OCI-LY7 (cell line): Measurements from ENCODE around the gene HTR3A. TPM values are rescaled to one million over a fixed set of nuclear protein-coding genes. Genes with fewer than 3 reads are reported as not detected.

Source experiments
- BruUV-seq: library from RNA; stranded (reverse); fragments of 400-500 nt; replicated peaks from 2 replicates; lab custom pipeline; 2021; lab: Mats Ljungman, UMichigan
- CTCF ChIA-PET: fragments of 300-600 bp; sonication (Branson Sonifier 250); formaldehyde crosslinking; loops from one replicate; lab custom pipeline; 2022; ENCODE audit warnings: antibody characterized with exemption; ENCODE audit not compliant: unreplicated experiment; lab: Charles Lee
- POLR2A ChIA-PET: fragments of 300-600 bp; sonication (Branson Sonifier 250); formaldehyde crosslinking; loops from one replicate; lab custom pipeline; 2022; ENCODE audit warnings: antibody characterized with exemption; lab: Charles Lee
- DNase-seq: peaks from one replicate; pipeline ENCODE4 v3.0.0-alpha.2; 2015; ENCODE audit warnings: low spot score
- H2AFZ ChIP-seq: fragments of 200-600 bp; sonication (generic), shearing (Covaris generic); 2 replicates; pipeline ENCODE4 v1.6.1; 2014; ENCODE audit warnings: mild to moderate bottlenecking, antibody characterized with exemption, low read length, moderate library complexity
- H3K27ac ChIP-seq: fragments of 200-600 bp; sonication (generic); 2 replicates; pipeline ENCODE4 v1.5.1; 2014; ENCODE audit warnings: mixed run types, low read depth, mild to moderate bottlenecking, moderate library complexity, low read length, inconsistent platforms; ENCODE audit not compliant: poor library complexity, severe bottlenecking
- H3K36me3 ChIP-seq: fragments of 200-600 bp; sonication (generic); 2 replicates; pipeline ENCODE4 v1.6.1; 2014; ENCODE audit warnings: mild to moderate bottlenecking, antibody characterized with exemption, low read length, moderate library complexity, mixed read lengths; ENCODE audit not compliant: insufficient read depth
- H3K4me1 ChIP-seq: fragments of 200-600 bp; sonication (generic); 2 replicates; pipeline ENCODE4 v1.5.1; 2014; ENCODE audit warnings: mild to moderate bottlenecking, low read length; ENCODE audit not compliant: insufficient read depth, poor library complexity, severe bottlenecking
- H3K4me2 ChIP-seq: fragments of 200-600 bp; sonication (generic); 2 replicates; pipeline ENCODE4 v1.6.1; 2014; ENCODE audit warnings: mild to moderate bottlenecking, low read length
- H3K4me3 ChIP-seq: fragments of 200-600 bp; sonication (generic); 2 replicates; pipeline ENCODE4 v1.5.1; 2014; ENCODE audit warnings: mild to moderate bottlenecking, low read depth, low read length; ENCODE audit not compliant: poor library complexity, severe bottlenecking
- H3K79me2 ChIP-seq: fragments of 200-600 bp; sonication (generic); 2 replicates; pipeline ENCODE4 v1.6.1; 2016; ENCODE audit warnings: low read depth, mild to moderate bottlenecking, low read length, moderate library complexity, mixed read lengths; ENCODE audit not compliant: insufficient read depth
- H3K9me2 ChIP-seq: fragments of 200-600 bp; sonication (generic); 2 replicates; pipeline ENCODE4 v1.6.1; 2016; ENCODE audit warnings: mild to moderate bottlenecking, low read length, mixed read lengths; ENCODE audit not compliant: insufficient read depth
- H3K9me3 ChIP-seq: fragments of 200-600 bp; sonication (generic); 2 replicates; pipeline ENCODE4 v1.6.1; 2014; ENCODE audit warnings: mild to moderate bottlenecking, mixed run types, low read length, mixed read lengths
- H4K20me1 ChIP-seq: fragments of 200-600 bp; sonication (generic); 2 replicates; pipeline ENCODE4 v1.6.1; 2014; ENCODE audit warnings: mild to moderate bottlenecking, antibody characterized with exemption, low read length, moderate library complexity, mixed read lengths; ENCODE audit not compliant: insufficient read depth
- EZH2phosphoT487 ChIP-seq: fragments of 200-600 bp; sonication (generic); IDR thresholded peaks from 2 replicates; pipeline ENCODE4 v1.6.1; 2018; ENCODE audit warnings: low read depth, borderline replicate concordance, mild to moderate bottlenecking, mixed run types, antibody characterized with exemption, low read length, moderate library complexity, mixed read lengths
- intact Hi-C: fragments of 100-400 bp; cut with micrococcal nuclease; formaldehyde crosslinking; loops from one replicate; pipeline ENCODE4 v1.10.0; 2022; ENCODE audit not compliant: unreplicated experiment
- total RNA-seq, 2 experiments: library from RNA; depleted of rRNA in 1 of 2; stranded (reverse); fragments of >200 nt in 1 of 2; shearing (Covaris generic) in 1 of 2; gene quantifications; 2 replicates each; pipeline ENCODE4 v1.2.3, GENCODE V29; 2014 to 2022
- TF ChIP-seq, protein P1 (sequence below): fragments of 200-600 bp; sonication (generic); conservative IDR thresholded peaks from 2 replicates; pipeline ENCODE4 v1.5.1; 2014; ENCODE audit warnings: mild to moderate bottlenecking, antibody characterized with exemption, low read length, moderate library complexity, mixed read lengths

Gene HTR3A
- total RNA-seq, 2 experiments from 2014 or later = not detected

DNA sequence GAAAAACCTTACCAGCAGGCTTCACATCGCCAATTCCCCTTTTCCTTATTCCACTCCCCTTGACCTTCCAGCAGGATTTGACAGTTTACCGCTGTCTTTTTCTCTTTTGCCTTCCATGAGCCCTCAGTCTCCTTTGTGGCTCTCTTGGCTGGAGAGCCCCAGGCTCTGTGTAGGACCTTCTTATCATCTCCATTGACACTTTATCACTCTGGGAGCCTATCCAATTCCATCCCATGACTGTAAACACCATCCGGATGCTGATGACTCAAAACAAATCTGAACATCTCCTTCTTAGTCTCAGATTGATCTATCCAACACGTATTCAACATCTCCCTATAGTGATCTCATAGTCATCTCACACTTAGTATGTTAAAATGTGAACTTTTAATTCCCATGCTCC lies 36.0 kb downstream of the HTR3A start:
- Histone ChIP-seq H3K9me3 (no peaks in the 10 kb centered on the region), H3K4me1 (no peaks in the 10 kb centered on the region), H3K4me3 (no peak overlapping the region), H3K27ac (no peak overlapping the region), H3K36me3 (no peaks in the 10 kb centered on the region), H3K79me2 (no peaks in the 10 kb centered on the region), H2AFZ (no peak overlapping the region), H4K20me1 (no peaks in the 10 kb centered on the region), H3K4me2 (no peak overlapping the region), H3K9me2 (no peaks in the 10 kb centered on the region)
- intact Hi-C loops = no loop called here
- ChIA-PET CTCF (no interaction called here), POLR2A (no interaction called here)
- TF ChIP-seq, protein P1, sequence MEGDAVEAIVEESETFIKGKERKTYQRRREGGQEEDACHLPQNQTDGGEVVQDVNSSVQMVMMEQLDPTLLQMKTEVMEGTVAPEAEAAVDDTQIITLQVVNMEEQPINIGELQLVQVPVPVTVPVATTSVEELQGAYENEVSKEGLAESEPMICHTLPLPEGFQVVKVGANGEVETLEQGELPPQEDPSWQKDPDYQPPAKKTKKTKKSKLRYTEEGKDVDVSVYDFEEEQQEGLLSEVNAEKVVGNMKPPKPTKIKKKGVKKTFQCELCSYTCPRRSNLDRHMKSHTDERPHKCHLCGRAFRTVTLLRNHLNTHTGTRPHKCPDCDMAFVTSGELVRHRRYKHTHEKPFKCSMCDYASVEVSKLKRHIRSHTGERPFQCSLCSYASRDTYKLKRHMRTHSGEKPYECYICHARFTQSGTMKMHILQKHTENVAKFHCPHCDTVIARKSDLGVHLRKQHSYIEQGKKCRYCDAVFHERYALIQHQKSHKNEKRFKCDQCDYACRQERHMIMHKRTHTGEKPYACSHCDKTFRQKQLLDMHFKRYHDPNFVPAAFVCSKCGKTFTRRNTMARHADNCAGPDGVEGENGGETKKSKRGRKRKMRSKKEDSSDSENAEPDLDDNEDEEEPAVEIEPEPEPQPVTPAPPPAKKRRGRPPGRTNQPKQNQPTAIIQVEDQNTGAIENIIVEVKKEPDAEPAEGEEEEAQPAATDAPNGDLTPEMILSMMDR = no peak
- no peak for TF ChIP-seq EZH2phosphoT487
- DNase-seq = no peak
- no TSS peak for BruUV-seq

DNA sequence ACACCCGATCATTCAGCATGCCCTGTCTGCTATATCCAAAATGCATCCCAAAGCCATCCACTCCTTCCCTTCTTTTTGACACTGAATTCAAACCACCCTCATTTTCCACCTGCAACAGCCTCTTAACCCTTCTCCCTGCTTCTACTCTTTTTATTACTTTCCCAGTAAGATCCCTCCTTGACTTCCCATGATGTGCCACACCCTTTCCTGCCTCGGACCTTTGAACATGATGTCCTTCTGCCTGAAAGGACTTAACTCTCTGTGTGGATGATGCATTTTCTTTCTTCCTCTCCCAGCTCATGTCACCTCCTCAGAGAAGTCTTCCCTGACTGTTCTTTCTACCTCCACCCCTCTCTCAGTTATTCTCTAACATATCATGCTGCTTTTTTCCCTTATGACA lies 36.5 kb downstream of the HTR3A start:
- H4K20me1 ChIP-seq = no peaks in the 10 kb centered on the region
- no peak overlapping the region for H3K4me2 ChIP-seq
- H3K4me1 ChIP-seq = no peaks in the 10 kb centered on the region
- CTCF ChIA-PET = no interaction called here
- H3K9me2 ChIP-seq = no peaks in the 10 kb centered on the region
- no peaks in the 10 kb centered on the region for H3K36me3 ChIP-seq
- H3K27ac ChIP-seq = no peak overlapping the region
- POLR2A ChIA-PET = no interaction called here
- no peak for DNase-seq
- no peak overlapping the region for H2AFZ ChIP-seq
- no TSS peak for BruUV-seq
- intact Hi-C loops = no loop called here
- H3K79me2 ChIP-seq = no peaks in the 10 kb centered on the region
- TF ChIP-seq, protein P1 = no peak
- TF ChIP-seq EZH2phosphoT487 = no peak
- H3K9me3 ChIP-seq = no peaks in the 10 kb centered on the region
- no peak overlapping the region for H3K4me3 ChIP-seq

DNA sequence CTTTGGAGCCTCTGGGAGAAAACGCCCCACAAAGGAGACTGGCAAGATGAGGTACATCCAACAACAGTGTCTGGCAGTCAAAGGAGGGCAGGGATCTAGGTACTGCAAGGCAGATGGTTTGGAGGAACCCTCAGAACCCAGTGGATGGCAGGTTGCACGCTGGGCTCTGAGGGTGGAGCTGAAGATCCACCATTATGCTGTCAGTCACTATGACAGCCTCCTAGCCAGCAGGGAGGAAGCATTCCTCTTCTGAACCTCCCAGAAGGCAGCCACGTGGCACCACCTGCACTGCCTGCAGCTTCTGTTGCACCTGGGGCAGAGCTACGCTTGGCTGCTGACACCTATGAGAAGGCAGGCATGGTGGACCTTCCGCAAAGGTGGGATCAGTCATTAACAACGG lies 40.2 kb downstream of the HTR3A start:
- peak; percentile 32 for DNase-seq
- Histone ChIP-seq H3K4me2 (no peak overlapping the region), H3K4me1 (no peaks in the 10 kb centered on the region), H3K4me3 (no peak overlapping the region), H3K27ac (no peak overlapping the region), H3K79me2 (no peaks in the 10 kb centered on the region), H4K20me1 (no peaks in the 10 kb centered on the region), H3K36me3 (no peaks in the 10 kb centered on the region), H2AFZ (no peak overlapping the region), H3K9me2 (no peaks in the 10 kb centered on the region), H3K9me3 (no peaks in the 10 kb centered on the region)
- POLR2A ChIA-PET = interaction anchor here (0.5 to 0.6 kb wide), 3 partner anchors 9 to 190 kb away, joined by 3 read pairs; no protein-coding TSS in a partner anchor
- CTCF ChIA-PET = no interaction called here
- BruUV-seq = no TSS peak
- intact Hi-C loops = no loop called here
- TF ChIP-seq EZH2phosphoT487 = no peak
- TF ChIP-seq, protein P1 = no peak
